H4 (cell line): ENCODE results near the gene ASB12. TPM values are rescaled to one million over a fixed set of nuclear protein-coding genes. Genes with fewer than 3 reads are reported as not detected.

Source experiments
- DNase-seq: peaks from one replicate; pipeline ENCODE4 v3.0.0-alpha.2; 2015; ENCODE audit warnings: low spot score
- total RNA-seq: library from RNA; depleted of rRNA; stranded (reverse); fragments of >200 nt; shearing (Covaris generic); gene quantifications from 2 replicates; pipeline ENCODE4 v1.2.3, GENCODE V29; 2014; rRNA removed

ASB12 gene
- total RNA-seq, 1 experiment from 2014 or later: not detected

- no peak for DNase-seq
Measured at GRCh38 chrX:64186974-64187761, 43.2 kb downstream of the ASB12 start.

GRCh38 chrX:64184396-64184795 lies 46.0 kb downstream of the ASB12 start:
- DNase-seq: no peak

GRCh38 chrX:64182208-64182607 lies 48.2 kb downstream of the ASB12 start:
- DNase-seq: no peak

GRCh38 chrX:64176876-64177275 lies 53.5 kb downstream of the ASB12 start:
- DNase-seq: no peak

Other genes starting within 250 kb of the ASB12 start
- 3.4 and 4.9 TPM in 2 replicates for gene AMER1, start 24.9 kb downstream of the ASB12 start, total RNA-seq
- gene MTMR8, start 164.8 kb upstream of the ASB12 start, total RNA-seq: 0.82 and 1.6 TPM in 2 replicates